ENCODE data around the gene PLEKHD1. TPM values are rescaled to one million over a fixed set of nuclear protein-coding genes. Genes with fewer than 3 reads are reported as not detected.

The PLEKHD1 gene
- total and polyA plus RNA-seq, 2 of the 8 experiments (the other 6 are each of a cell fraction or from before 2014, with no cell fraction given): 0.24 to 0.48 TPM

DNA sequence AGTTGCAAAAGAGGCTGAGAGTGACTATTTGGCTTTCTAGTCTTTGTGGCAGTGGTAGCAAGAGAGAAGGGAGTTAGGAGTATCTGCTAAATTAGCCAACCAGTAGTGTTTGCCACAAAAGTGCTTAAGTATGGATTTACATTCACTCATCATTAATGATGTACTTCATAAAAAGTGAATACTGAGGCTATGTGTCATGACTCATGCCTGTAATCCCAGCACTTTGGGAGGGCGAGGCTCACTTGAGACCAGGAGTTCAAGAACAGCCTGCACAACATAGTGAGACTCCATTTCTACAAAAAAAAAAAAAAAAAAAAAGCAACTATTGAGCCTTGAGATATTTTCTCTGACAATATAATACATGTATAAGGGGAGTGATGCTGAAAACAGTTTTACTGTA, 53.4 kb downstream of the PLEKHD1 start (continued):
- TF ChIP-seq CHD2 (IDR thresholded peaks at IDR 0.05; ENCODE audit: low read length): no peak
- TF ChIP-seq TAF7 (optimal IDR thresholded peaks at IDR 0.05; ENCODE audit: borderline replicate concordance, low read depth, low read length): no peak
